SK-N-SH (cell line): ENCODE measurements around the gene UBA1. TPM values are rescaled to one million over a fixed set of nuclear protein-coding genes. Genes with fewer than 3 reads are reported as not detected.
A peak's percentile ranks its signal among the peaks of the same experiment; 100 is the strongest.

Source experiments
- CTCF ChIA-PET: fragments of 300-600, 350-600 bp; formaldehyde crosslinking; extraction: SDS; loops from one replicate; lab custom pipeline; 2021; lab: Yijun Ruan, JAX
- POLR2A ChIA-PET: fragments of 350-600 bp; sonication (Branson Sonifier 250); formaldehyde crosslinking; extraction: SDS; loops from one replicate; lab custom pipeline; 2020; ENCODE audit warnings: antibody characterized with exemption, inconsistent platforms; lab: Yijun Ruan, JAX
- DNase-seq: peaks from one replicate; pipeline ENCODE4 v3.0.0; 2012
- H2AFZ ChIP-seq: fragments of 200-600 bp; sonication (generic); 2 replicates; pipeline ENCODE4 v1.8.1; 2016; ENCODE audit warnings: antibody characterized with exemption, mild to moderate bottlenecking, low read depth
- H3F3A ChIP-seq: fragments of 200-600 bp; sonication (generic); replicated peaks from 2 replicates; pipeline ENCODE3; 2016; ENCODE audit warnings: antibody characterized with exemption, mild to moderate bottlenecking; ENCODE audit not compliant: insufficient read depth
- H3K27ac ChIP-seq, 2 experiments: fragments of 200-500 bp in 1 of 2; fragments of 200-600 bp in 1 of 2; sonication (Bioruptor generic) in 1 of 2; sonication (generic), shearing (Covaris generic) in 1 of 2; 2 replicates each; pipeline versions ENCODE4 v1.5.1 to v1.6.1; 2014 to 2016; ENCODE audit warnings: low read depth in 2 of 2, inconsistent platforms in 1 of 2, low read length in 1 of 2, mild to moderate bottlenecking in 1 of 2, mixed read lengths in 1 of 2
- H3K27me3 ChIP-seq: fragments of 200-600 bp; sonication (generic), shearing (Covaris generic); 2 replicates; pipeline ENCODE4 v1.6.1; 2016; ENCODE audit warnings: mixed run types; ENCODE audit not compliant: insufficient read depth
- H3K36me3 ChIP-seq, 2 experiments: fragments of 200-500 bp in 1 of 2; fragments of 200-600 bp in 1 of 2; sonication (Bioruptor generic) in 1 of 2; sonication (generic) in 1 of 2; replicated peaks in 1 of 2; 2 replicates each; pipeline versions ENCODE3 to v1.5.1; 2014 to 2016; ENCODE audit warnings: low read length in 1 of 2, mild to moderate bottlenecking in 1 of 2; ENCODE audit not compliant: insufficient read depth in 2 of 2, control insufficient read depth in 1 of 2
- H3K4me1 ChIP-seq, 2 experiments: fragments of 200-500 bp in 1 of 2; fragments of 200-600 bp in 1 of 2; sonication (Bioruptor generic) in 1 of 2; sonication (generic), shearing (Covaris generic) in 1 of 2; 2 replicates each; pipeline versions ENCODE4 v1.5.1 to v1.6.1; 2014 to 2016; ENCODE audit warnings: low read depth in 1 of 2, low read length in 1 of 2, mixed run types in 1 of 2; ENCODE audit not compliant: insufficient read depth in 2 of 2, control insufficient read depth in 1 of 2
- H3K4me2 ChIP-seq: fragments of 200-600 bp; sonication (generic), shearing (Covaris generic); 2 replicates; pipeline ENCODE4 v1.6.1; 2017; ENCODE audit warnings: mixed run types
- H3K4me3 ChIP-seq, 2 experiments: fragments of 200-500 bp in 1 of 2; fragments of 200-600 bp in 1 of 2; sonication (Bioruptor generic) in 1 of 2; sonication (generic), shearing (Covaris generic) in 1 of 2; 2 replicates each; pipeline versions ENCODE4 v1.5.1 to v1.8.1; 2014 to 2016; ENCODE audit warnings: low read depth in 2 of 2, inconsistent platforms in 1 of 2, low read length in 1 of 2, mild to moderate bottlenecking in 1 of 2, mixed read lengths in 1 of 2, moderate library complexity in 1 of 2
- H3K79me2 ChIP-seq: fragments of 200-600 bp; sonication (generic); 2 replicates; pipeline ENCODE4 v1.8.1; 2017; ENCODE audit warnings: mild to moderate bottlenecking; ENCODE audit not compliant: insufficient read depth
- H3K9ac ChIP-seq: fragments of 200-600 bp; sonication (generic); 2 replicates; pipeline ENCODE4 v1.6.1; 2017; ENCODE audit warnings: mixed run types
- H3K9me2 ChIP-seq: fragments of 200-600 bp; sonication (generic); 2 replicates; pipeline ENCODE4 v1.6.1; 2017; ENCODE audit warnings: mixed run types
- H3K9me3 ChIP-seq: fragments of 200-600 bp; sonication (generic); 2 replicates; pipeline ENCODE4 v1.6.1; 2017; ENCODE audit warnings: mixed run types, mild to moderate bottlenecking, moderate library complexity
- H4K20me1 ChIP-seq: fragments of 200-600 bp; sonication (generic); 2 replicates; pipeline ENCODE4 v1.6.1; 2017; ENCODE audit warnings: mild to moderate bottlenecking, mixed run types; ENCODE audit not compliant: insufficient read depth
- EZH2phosphoT487 ChIP-seq: fragments of 200-600 bp; sonication (generic); IDR thresholded peaks from 2 replicates; pipeline ENCODE4 v1.6.1; 2017; ENCODE audit warnings: low read depth, mixed run types, mild to moderate bottlenecking, antibody characterized with exemption, moderate library complexity, borderline replicate concordance
- FOXM1 ChIP-seq: IDR thresholded peaks from 2 replicates; pipeline ENCODE4 v1.4.0; 2012; ENCODE audit warnings: low read depth, mild to moderate bottlenecking
- GABPA ChIP-seq: IDR thresholded peaks from 2 replicates; pipeline ENCODE4 v1.4.0; 2012; ENCODE audit warnings: low read depth, mild to moderate bottlenecking
- MEF2A ChIP-seq: IDR thresholded peaks from 2 replicates; pipeline ENCODE4 v1.4.0; 2012; ENCODE audit warnings: low read depth, borderline replicate concordance
- MXI1 ChIP-seq: IDR thresholded peaks from 2 replicates; pipeline ENCODE4 v1.6.1; 2012; ENCODE audit warnings: mild to moderate bottlenecking, low read depth, low read length, improper control_type of control experiment
- NFIC ChIP-seq: IDR thresholded peaks from 2 replicates; pipeline ENCODE4 v1.4.0; 2012; ENCODE audit warnings: borderline replicate concordance
- POLR2AphosphoS5 ChIP-seq: IDR thresholded peaks from 2 replicates; pipeline ENCODE4 v1.6.1; 2012; ENCODE audit warnings: low read depth, low read length
- RAD21 ChIP-seq: IDR thresholded peaks from 2 replicates; pipeline ENCODE4 v1.6.1; 2012; ENCODE audit warnings: mild to moderate bottlenecking, low read length
- RCOR1 ChIP-seq: fragments of 150-350 bp; IDR thresholded peaks from 2 replicates; pipeline ENCODE4 v1.6.1; 2017; ENCODE audit warnings: antibody characterized with exemption, low read length
- RXRA ChIP-seq: IDR thresholded peaks from 2 replicates; pipeline ENCODE4 v1.4.0; 2012; ENCODE audit warnings: low read depth, mild to moderate bottlenecking, borderline replicate concordance
- SMC3 ChIP-seq: IDR thresholded peaks from 2 replicates; pipeline ENCODE4 v1.6.1; 2012; ENCODE audit warnings: low read depth, low read length, improper control_type of control experiment
- TAF1 ChIP-seq: IDR thresholded peaks from 2 replicates; pipeline ENCODE4 v1.6.1; 2012; ENCODE audit warnings: low read depth, mild to moderate bottlenecking, low read length, moderate library complexity, borderline replicate concordance
- TCF12 ChIP-seq: IDR thresholded peaks from 2 replicates; pipeline ENCODE4 v1.4.0; 2012
- YY1 ChIP-seq: IDR thresholded peaks from 2 replicates; pipeline ENCODE4 v1.4.0; 2012; ENCODE audit warnings: low read depth, mild to moderate bottlenecking
- WGBS: methylation state at CpG from one replicate; pipeline ENCODE4 v1.1.6; 2017; ENCODE audit warnings: low lambda C conversion rate; 5-methylcytosine and 5-hydroxymethylcytosine counted together
- polyA plus RNA-seq, 3 experiments: library from polyadenylated mRNA; depleted of rRNA; stranded (reverse); fragments of >200 nt; gene quantifications; 2 replicates each; pipeline ENCODE4 v1.2.3, GENCODE V29; 2012
- TF ChIP-seq, protein P1 (sequence below): IDR thresholded peaks from 2 replicates; pipeline ENCODE4 v1.6.1; 2012; ENCODE audit warnings: mild to moderate bottlenecking, low read depth, low read length, moderate library complexity
- TF ChIP-seq, protein P2 (sequence below): fragments of 200-600 bp; sonication (generic); IDR thresholded peaks from 2 replicates; pipeline ENCODE4 v1.6.1; 2017; ENCODE audit warnings: antibody characterized with exemption, mild to moderate bottlenecking, moderate library complexity
- TF ChIP-seq, protein P3 (sequence below): IDR thresholded peaks from 2 replicates; pipeline ENCODE4; 2012
- TF ChIP-seq, protein P4 (sequence below): IDR thresholded peaks from 2 replicates; pipeline ENCODE4 v1.4.0; 2012; ENCODE audit warnings: low read depth, borderline replicate concordance

Gene UBA1
- polyA plus RNA-seq, 1 of the 3 experiments (the other 2 are of a cell fraction): 283 TPM

DNA sequence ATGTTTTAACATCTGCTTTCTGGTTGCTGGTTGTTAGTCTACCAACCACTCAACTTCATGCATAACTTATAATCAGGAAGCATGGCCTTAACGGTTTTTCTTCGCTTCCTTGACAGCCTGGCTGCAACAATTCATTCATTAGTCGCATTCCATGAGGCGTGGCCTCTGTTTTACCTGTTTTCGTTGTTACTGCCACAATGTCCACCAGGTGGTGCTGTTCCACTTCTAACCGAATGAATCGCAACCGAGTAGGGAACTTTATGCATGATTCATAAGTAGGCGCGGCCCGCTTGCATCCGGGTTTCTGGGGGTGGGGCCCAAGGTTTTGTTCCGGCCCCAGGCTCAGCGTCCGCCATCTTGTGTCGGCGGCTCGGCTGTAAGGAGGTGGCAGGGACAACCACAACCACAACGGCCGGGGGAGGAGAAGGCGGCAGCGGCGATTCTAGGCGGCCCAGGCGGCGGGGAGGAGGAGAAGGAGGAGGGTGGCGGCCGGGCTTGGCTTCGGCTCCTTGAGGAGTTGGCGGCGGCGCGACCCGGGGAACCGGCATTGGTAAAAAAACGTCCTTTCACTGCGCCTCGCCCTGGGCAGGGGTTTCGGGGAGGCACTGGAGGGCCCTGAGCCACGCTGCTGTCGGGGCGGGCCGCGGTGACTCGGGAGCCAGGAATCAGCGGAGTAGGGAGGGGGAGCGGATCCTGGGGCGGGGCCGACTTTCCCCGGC is at the start of gene UBA1 (continued):
- TF ChIP-seq RXRA (no peak), MEF2A (no peak), RCOR1 (peak; percentile 61; the same call in 1 of the 2 replicates)
- TF ChIP-seq, protein P1, sequence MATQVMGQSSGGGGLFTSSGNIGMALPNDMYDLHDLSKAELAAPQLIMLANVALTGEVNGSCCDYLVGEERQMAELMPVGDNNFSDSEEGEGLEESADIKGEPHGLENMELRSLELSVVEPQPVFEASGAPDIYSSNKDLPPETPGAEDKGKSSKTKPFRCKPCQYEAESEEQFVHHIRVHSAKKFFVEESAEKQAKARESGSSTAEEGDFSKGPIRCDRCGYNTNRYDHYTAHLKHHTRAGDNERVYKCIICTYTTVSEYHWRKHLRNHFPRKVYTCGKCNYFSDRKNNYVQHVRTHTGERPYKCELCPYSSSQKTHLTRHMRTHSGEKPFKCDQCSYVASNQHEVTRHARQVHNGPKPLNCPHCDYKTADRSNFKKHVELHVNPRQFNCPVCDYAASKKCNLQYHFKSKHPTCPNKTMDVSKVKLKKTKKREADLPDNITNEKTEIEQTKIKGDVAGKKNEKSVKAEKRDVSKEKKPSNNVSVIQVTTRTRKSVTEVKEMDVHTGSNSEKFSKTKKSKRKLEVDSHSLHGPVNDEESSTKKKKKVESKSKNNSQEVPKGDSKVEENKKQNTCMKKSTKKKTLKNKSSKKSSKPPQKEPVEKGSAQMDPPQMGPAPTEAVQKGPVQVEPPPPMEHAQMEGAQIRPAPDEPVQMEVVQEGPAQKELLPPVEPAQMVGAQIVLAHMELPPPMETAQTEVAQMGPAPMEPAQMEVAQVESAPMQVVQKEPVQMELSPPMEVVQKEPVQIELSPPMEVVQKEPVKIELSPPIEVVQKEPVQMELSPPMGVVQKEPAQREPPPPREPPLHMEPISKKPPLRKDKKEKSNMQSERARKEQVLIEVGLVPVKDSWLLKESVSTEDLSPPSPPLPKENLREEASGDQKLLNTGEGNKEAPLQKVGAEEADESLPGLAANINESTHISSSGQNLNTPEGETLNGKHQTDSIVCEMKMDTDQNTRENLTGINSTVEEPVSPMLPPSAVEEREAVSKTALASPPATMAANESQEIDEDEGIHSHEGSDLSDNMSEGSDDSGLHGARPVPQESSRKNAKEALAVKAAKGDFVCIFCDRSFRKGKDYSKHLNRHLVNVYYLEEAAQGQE: no peak
- TF ChIP-seq, protein P2, sequence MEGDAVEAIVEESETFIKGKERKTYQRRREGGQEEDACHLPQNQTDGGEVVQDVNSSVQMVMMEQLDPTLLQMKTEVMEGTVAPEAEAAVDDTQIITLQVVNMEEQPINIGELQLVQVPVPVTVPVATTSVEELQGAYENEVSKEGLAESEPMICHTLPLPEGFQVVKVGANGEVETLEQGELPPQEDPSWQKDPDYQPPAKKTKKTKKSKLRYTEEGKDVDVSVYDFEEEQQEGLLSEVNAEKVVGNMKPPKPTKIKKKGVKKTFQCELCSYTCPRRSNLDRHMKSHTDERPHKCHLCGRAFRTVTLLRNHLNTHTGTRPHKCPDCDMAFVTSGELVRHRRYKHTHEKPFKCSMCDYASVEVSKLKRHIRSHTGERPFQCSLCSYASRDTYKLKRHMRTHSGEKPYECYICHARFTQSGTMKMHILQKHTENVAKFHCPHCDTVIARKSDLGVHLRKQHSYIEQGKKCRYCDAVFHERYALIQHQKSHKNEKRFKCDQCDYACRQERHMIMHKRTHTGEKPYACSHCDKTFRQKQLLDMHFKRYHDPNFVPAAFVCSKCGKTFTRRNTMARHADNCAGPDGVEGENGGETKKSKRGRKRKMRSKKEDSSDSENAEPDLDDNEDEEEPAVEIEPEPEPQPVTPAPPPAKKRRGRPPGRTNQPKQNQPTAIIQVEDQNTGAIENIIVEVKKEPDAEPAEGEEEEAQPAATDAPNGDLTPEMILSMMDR: peak; percentile 88

DNA sequence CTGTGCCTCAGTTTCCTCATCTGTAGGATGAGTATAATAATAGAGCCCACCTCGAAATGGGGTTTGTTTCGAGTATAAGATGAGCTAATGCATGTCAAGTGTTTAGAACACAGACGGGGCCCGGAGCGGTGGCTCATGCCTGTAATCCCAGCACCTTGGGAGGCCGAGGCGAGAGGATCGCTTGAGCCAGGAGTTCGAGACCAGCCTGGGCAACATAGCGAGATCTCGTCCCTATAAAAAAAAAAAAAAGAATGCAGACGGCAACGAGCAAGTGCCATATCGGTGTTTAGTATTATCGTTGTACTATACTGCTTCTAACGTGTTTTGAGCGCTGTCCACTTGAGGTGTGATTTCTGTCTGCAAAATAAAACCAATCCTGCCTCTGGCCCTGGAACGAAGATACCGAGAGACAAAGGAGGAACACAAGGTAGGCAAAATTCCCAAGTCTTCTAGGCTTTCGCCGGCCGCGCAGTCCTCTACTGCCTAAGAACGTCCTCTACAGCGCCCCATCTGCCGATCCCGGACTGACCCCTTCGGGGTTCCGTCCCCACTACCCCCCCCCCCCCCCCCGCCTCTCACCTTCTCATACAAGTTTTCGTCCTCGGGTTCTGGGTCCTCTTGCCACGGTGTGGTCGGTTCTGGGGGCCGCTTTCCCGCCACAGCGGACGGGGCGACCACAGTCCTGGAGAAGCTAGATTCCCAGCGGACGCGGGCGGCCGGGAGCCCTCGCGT is 49.6 kb upstream of the UBA1 start:
- no peak for TF ChIP-seq RAD21
- TF ChIP-seq YY1: no peak
- no peak for TF ChIP-seq GABPA
- TF ChIP-seq, protein P3, sequence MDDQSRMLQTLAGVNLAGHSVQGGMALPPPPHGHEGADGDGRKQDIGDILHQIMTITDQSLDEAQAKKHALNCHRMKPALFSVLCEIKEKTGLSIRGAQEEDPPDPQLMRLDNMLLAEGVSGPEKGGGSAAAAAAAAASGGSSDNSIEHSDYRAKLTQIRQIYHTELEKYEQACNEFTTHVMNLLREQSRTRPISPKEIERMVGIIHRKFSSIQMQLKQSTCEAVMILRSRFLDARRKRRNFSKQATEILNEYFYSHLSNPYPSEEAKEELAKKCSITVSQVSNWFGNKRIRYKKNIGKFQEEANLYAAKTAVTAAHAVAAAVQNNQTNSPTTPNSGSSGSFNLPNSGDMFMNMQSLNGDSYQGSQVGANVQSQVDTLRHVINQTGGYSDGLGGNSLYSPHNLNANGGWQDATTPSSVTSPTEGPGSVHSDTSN: no peak
- no peak for TF ChIP-seq TAF1
- TF ChIP-seq TCF12: no peak
- no peak for TF ChIP-seq MXI1
- TF ChIP-seq EZH2phosphoT487: no peak
- TF ChIP-seq, protein P1: no peak
- no peak for TF ChIP-seq FOXM1
- TF ChIP-seq POLR2AphosphoS5: no peak
- TF ChIP-seq SMC3: no peak
- TF ChIP-seq MEF2A: no peak
- no peak for TF ChIP-seq RCOR1
- TF ChIP-seq NFIC: no peak
- TF ChIP-seq, protein P4, sequence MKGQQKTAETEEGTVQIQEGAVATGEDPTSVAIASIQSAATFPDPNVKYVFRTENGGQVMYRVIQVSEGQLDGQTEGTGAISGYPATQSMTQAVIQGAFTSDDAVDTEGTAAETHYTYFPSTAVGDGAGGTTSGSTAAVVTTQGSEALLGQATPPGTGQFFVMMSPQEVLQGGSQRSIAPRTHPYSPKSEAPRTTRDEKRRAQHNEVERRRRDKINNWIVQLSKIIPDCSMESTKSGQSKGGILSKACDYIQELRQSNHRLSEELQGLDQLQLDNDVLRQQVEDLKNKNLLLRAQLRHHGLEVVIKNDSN: no peak
- ChIA-PET CTCF (interaction anchor here (1.0 to 1.5 kb wide), 4 partner anchors 9 to 240 kb away, joined by 3 to 9 read pairs (median 4); no protein-coding TSS in a partner anchor), POLR2A (interaction anchor here (1.0 to 2.9 kb wide), 3 partner anchors 15 to 47 kb away, joined by 3 to 19 read pairs (median 3); no protein-coding TSS in a partner anchor)
- Histone ChIP-seq H3K9me2 (no peaks in the 10 kb centered on the region), H3F3A (peaks cover 4% of the 10 kb centered on the region), H3K4me1 (peaks cover 0 to 14% of the 10 kb centered on the region in 2 experiments; a peak in 1 of 4 replicates), H3K4me3 (peak overlapping the region; percentile 57 to 77), H2AFZ (peak overlapping the region; percentile 71; the same call in 1 of the 2 replicates), H3K36me3 (peaks cover 0 to 2% of the 10 kb centered on the region in 2 experiments), H3K27me3 (no peaks in the 10 kb centered on the region), H3K27ac (peak overlapping the region; percentile 94 to 98), H3K9ac (peak overlapping the region; percentile 92; the same call in 1 of the 2 replicates), H3K9me3 (no peaks in the 10 kb centered on the region), H3K79me2 (peaks cover 52% of the 10 kb centered on the region), H4K20me1 (peaks cover 16% of the 10 kb centered on the region), H3K4me2 (peak overlapping the region; percentile 87)
- WGBS: 26% methylated on average over 32 of the region's 46 CpGs
- peak; percentile 72 for DNase-seq
